A549 (cell line): ENCODE data around the gene PYURF. TPM values are rescaled to one million over a fixed set of nuclear protein-coding genes. Genes with fewer than 3 reads are reported as not detected.

Experiments used
- ATAC-seq, 2 experiments: fragments of 200-7000 bp in 1 of 2; fragments of >200 bp in 1 of 2; cut with Nextera tagmentation in 1 of 2; cut with Tn5 transposase in 1 of 2; 3 replicates each; pipeline versions ENCODE4 v1.8.0 to v1.9.1; 2018 to 2020; ENCODE audit warnings: mild to moderate bottlenecking in 1 of 2, moderate library complexity in 1 of 2
- CTCF ChIA-PET: fragments of 300-600 bp; sonication (Branson Sonifier 250); formaldehyde crosslinking; extraction: SDS; loops from one replicate; lab custom pipeline; 2021; ENCODE audit warnings: antibody characterized with exemption, inconsistent platforms; lab: Yijun Ruan, JAX
- POLR2A ChIA-PET: fragments of 350-600 bp; formaldehyde crosslinking; extraction: SDS; loops from one replicate; lab custom pipeline; 2021; ENCODE audit warnings: antibody characterized with exemption, inconsistent platforms; lab: Yijun Ruan, JAX
- DNase-seq, 2 experiments: peaks; one replicate each; pipeline versions ENCODE4 v3.0.0 to v3.0.0-alpha.2; 2011 to 2016; ENCODE audit warnings: low read depth in 1 of 2, low spot score in 1 of 2
- FAIRE-seq: peaks from 2 replicates; lab custom pipeline; 2011; peaks lifted over from hg19 to GRCh38; lab: Jason Lieb, UNC
- H3K27ac ChIP-seq, 2 experiments: fragments of >200 bp; sonication (Bioruptor Twin); formaldehyde crosslinking; 3 replicates each; pipeline ENCODE4 v1.5.1; 2016 to 2017
- H3K4me1 ChIP-seq: fragments of >200 bp; sonication (Bioruptor Twin); formaldehyde crosslinking; 3 replicates; pipeline ENCODE4 v1.6.1; 2016
- H3K4me2 ChIP-seq: fragments of >200 bp; sonication (Bioruptor Twin); formaldehyde crosslinking; 3 replicates; pipeline ENCODE4 v1.6.1; 2016
- H3K4me3 ChIP-seq: fragments of >200 bp; sonication (Bioruptor Twin); formaldehyde crosslinking; 3 replicates; pipeline ENCODE4 v1.5.1; 2016
- H3K9me3 ChIP-seq: fragments of >200 bp; sonication (Bioruptor Twin); formaldehyde crosslinking; 3 replicates; pipeline ENCODE4 v1.6.1; 2016
- BHLHE40 ChIP-seq: IDR thresholded peaks from 2 replicates; pipeline ENCODE4 v1.6.1; 2012; ENCODE audit warnings: low read depth, low read length, inconsistent platforms
- CBX8 ChIP-seq: fragments of 200-600 bp; sonication (generic); IDR thresholded peaks from 2 replicates; pipeline ENCODE4 v1.6.1; 2016
- CEBPB ChIP-seq, 2 experiments: fragments of >200 bp in 1 of 2; sonication (Bioruptor Twin) in 1 of 2; formaldehyde crosslinking in 1 of 2; IDR thresholded peaks; 2 replicates each; pipeline ENCODE4 v1.6.1; 2012 to 2016
- E2F6 ChIP-seq: IDR thresholded peaks from 2 replicates; pipeline ENCODE4 v1.6.1; 2012; ENCODE audit warnings: low read depth, borderline replicate concordance
- EHF ChIP-seq: fragments of 250-450 bp; sonication (Bioruptor Pico); IDR thresholded peaks from 2 replicates; pipeline ENCODE4 v1.5.0; 2020; ENCODE audit warnings: mild to moderate bottlenecking
- GATA3 ChIP-seq: IDR thresholded peaks from 2 replicates; pipeline ENCODE4 v1.6.1; 2012; ENCODE audit warnings: borderline replicate concordance
- HEYL ChIP-seq: fragments of 250-450 bp; sonication (Bioruptor Pico); IDR thresholded peaks from 2 replicates; pipeline ENCODE4 v1.8.0; 2021; ENCODE audit warnings: mild to moderate bottlenecking, moderate library complexity
- HOXA7 ChIP-seq: fragments of 250-450 bp; sonication (Bioruptor Pico); IDR thresholded peaks from 2 replicates; pipeline ENCODE4 v1.5.0; 2020; ENCODE audit warnings: mild to moderate bottlenecking, moderate library complexity
- HOXB13 ChIP-seq: fragments of 250-450 bp; sonication (Bioruptor Pico); IDR thresholded peaks from 2 replicates; pipeline ENCODE4 v1.5.0; 2020; ENCODE audit warnings: low read depth, mild to moderate bottlenecking, moderate library complexity
- JUN ChIP-seq, 2 experiments: fragments of >200 bp; sonication (Bioruptor Twin); formaldehyde crosslinking; IDR thresholded peaks; 2 replicates in 1 of 2; 3 replicates in 1 of 2; pipeline ENCODE4 v1.6.1; 2016 to 2017
- KDM5A ChIP-seq: fragments of 200-600 bp; sonication (generic); IDR thresholded peaks from 2 replicates; pipeline ENCODE4 v1.6.1; 2016; ENCODE audit warnings: antibody characterized with exemption, mild to moderate bottlenecking
- MYC ChIP-seq: IDR thresholded peaks from 2 replicates; pipeline ENCODE4 v1.6.1; 2012; ENCODE audit warnings: mild to moderate bottlenecking, inconsistent platforms, low read length, improper control_type of control experiment, borderline replicate concordance
- NPAS2 ChIP-seq: fragments of 250-450 bp; sonication (Bioruptor Pico); IDR thresholded peaks from 2 replicates; pipeline ENCODE4 v1.8.0; 2022; ENCODE audit warnings: mild to moderate bottlenecking, moderate library complexity, borderline replicate concordance
- POLR2AphosphoS2 ChIP-seq: conservative IDR thresholded peaks from 2 replicates; pipeline ENCODE4 v1.6.1; 2012; ENCODE audit warnings: low read length, improper control_type of control experiment, inconsistent platforms
- RAD21 ChIP-seq, 2 experiments: fragments of >200 bp in 1 of 2; sonication (Bioruptor Twin) in 1 of 2; formaldehyde crosslinking in 1 of 2; IDR thresholded peaks in 1 of 2; conservative IDR thresholded peaks in 1 of 2; 2 replicates in 1 of 2; 3 replicates in 1 of 2; pipeline ENCODE4 v1.6.1; 2012 to 2018; ENCODE audit warnings: inconsistent platforms in 1 of 2
- RARB ChIP-seq: fragments of 250-450 bp; sonication (Bioruptor Pico); IDR thresholded peaks from 2 replicates; pipeline ENCODE4 v1.8.0; 2021; ENCODE audit warnings: mild to moderate bottlenecking, moderate library complexity
- RCOR1 ChIP-seq: fragments of 150-350 bp; IDR thresholded peaks from 2 replicates; pipeline ENCODE4 v1.6.1; 2014; ENCODE audit warnings: antibody characterized with exemption, low read length, low read depth
- REST ChIP-seq: fragments of 200-600 bp; sonication (generic); IDR thresholded peaks from 2 replicates; pipeline ENCODE4 v1.6.1; 2016; ENCODE audit warnings: antibody characterized with exemption, mild to moderate bottlenecking, moderate library complexity
- RFX5 ChIP-seq: fragments of 450-650 bp; IDR thresholded peaks from 2 replicates; pipeline ENCODE4 v1.7.1; 2014; ENCODE audit warnings: antibody characterized with exemption, mild to moderate bottlenecking, moderate library complexity
- SMC3 ChIP-seq: fragments of >200 bp; sonication (Bioruptor Twin); formaldehyde crosslinking; IDR thresholded peaks from 3 replicates; pipeline ENCODE4 v1.6.1; 2018; ENCODE audit warnings: inconsistent platforms
- TFCP2L1 ChIP-seq: fragments of 250-450 bp; sonication (Bioruptor Pico); IDR thresholded peaks from 2 replicates; pipeline ENCODE4 v1.5.0; 2021; ENCODE audit warnings: mild to moderate bottlenecking
- ZC3H11A ChIP-seq: fragments of 450-650 bp; IDR thresholded peaks from 2 replicates; pipeline ENCODE4 v1.6.1; 2014; ENCODE audit warnings: antibody characterized with exemption, mild to moderate bottlenecking
- ZNF302 ChIP-seq: fragments of 250-450 bp; sonication (Bioruptor Pico); IDR thresholded peaks from 2 replicates; pipeline ENCODE4 v1.9.0; 2021; ENCODE audit warnings: inconsistent platforms, mild to moderate bottlenecking, moderate library complexity
- ZSCAN20 ChIP-seq: fragments of 250-450 bp; sonication (Bioruptor Pico); IDR thresholded peaks from 2 replicates; pipeline ENCODE4 v1.8.0; 2022; ENCODE audit warnings: mild to moderate bottlenecking, moderate library complexity
- WGBS: methylation state at CpG from one replicate; pipeline ENCODE4 v1.1.6; 2017; ENCODE audit errors: missing lambda C conversion rate; 5-methylcytosine and 5-hydroxymethylcytosine counted together
- polyA plus RNA-seq, 4 experiments: library from polyadenylated mRNA; depleted of rRNA in 3 of 4; stranded (reverse); fragments of >200 nt; fragmentation: RNase III in 1 of 4; extraction: RNeasy Plus Mini Kit Qiagen cat#74134 plus additional on column Dnase treatment in 1 of 4; gene quantifications; 2 replicates in 3 of 4; 3 replicates in 1 of 4; pipeline ENCODE4 v1.2.3, GENCODE V29; 2011 to 2017
- TF ChIP-seq, protein P1 (sequence below): fragments of 250-450 bp; sonication (Bioruptor Pico); IDR thresholded peaks from 2 replicates; pipeline ENCODE4 v1.5.0; 2021; ENCODE audit warnings: mild to moderate bottlenecking, moderate library complexity, borderline replicate concordance

Gene PYURF
- polyA plus RNA-seq, 2 of the 4 experiments (the other 2 are of a cell fraction) = 70.2 to 72.7 TPM

DNA sequence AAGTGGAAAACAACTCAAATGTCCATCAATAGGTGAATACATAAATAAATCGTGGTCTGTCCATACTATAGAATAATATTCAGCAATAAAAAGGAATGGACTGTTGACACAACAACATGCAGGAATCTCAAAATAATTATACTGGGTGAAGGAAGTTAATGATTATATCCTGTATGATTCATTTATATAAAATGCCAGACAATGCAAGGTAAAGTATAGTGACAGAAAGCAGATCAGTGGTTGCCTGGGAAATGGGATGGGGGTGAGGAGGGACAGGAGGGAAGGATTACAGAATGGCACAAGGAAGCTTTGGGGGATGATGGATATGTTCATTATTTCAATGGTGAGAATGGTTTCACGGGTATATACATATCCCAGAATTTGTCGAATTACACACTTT lies 12.3 kb downstream of the PYURF start:
- 35% methylated on average over 3 of the region's 3 CpGs for WGBS
- TF ChIP-seq, protein P1, sequence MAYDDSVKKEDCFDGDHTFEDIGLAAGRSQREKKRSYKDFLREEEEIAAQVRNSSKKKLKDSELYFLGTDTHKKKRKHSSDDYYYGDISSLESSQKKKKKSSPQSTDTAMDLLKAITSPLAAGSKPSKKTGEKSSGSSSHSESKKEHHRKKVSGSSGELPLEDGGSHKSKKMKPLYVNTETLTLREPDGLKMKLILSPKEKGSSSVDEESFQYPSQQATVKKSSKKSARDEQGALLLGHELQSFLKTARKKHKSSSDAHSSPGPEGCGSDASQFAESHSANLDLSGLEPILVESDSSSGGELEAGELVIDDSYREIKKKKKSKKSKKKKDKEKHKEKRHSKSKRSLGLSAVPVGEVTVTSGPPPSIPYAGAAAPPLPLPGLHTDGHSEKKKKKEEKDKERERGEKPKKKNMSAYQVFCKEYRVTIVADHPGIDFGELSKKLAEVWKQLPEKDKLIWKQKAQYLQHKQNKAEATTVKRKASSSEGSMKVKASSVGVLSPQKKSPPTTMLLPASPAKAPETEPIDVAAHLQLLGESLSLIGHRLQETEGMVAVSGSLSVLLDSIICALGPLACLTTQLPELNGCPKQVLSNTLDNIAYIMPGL (CRISPR knock-in tag) = no peak
- no peak for TF ChIP-seq ZC3H11A
- TF ChIP-seq SMC3 = no peak
- TF ChIP-seq KDM5A = no peak
- no peak for TF ChIP-seq CBX8
- no peak for TF ChIP-seq MYC
- no peak for TF ChIP-seq RFX5
- no peak for TF ChIP-seq E2F6
- no peak for TF ChIP-seq HOXB13 (CRISPR knock-in tag)
- TF ChIP-seq EHF = no peak
- TF ChIP-seq JUN (IDR thresholded peaks at IDR 0.05) = no peak
- TF ChIP-seq RAD21 (conservative IDR thresholded peaks at IDR 0.05 in 1 of 2, IDR thresholded peaks at IDR 0.05 in 1 of 2) = no peak
- no peak for TF ChIP-seq NPAS2 (CRISPR knock-in tag)
- TF ChIP-seq POLR2AphosphoS2 = no peak
- TF ChIP-seq, all 56 proteins: peak for 0
- DNase-seq (no peak), FAIRE-seq (no peak), ATAC-seq (no peak)
- ChIA-PET CTCF (interaction anchor here (0.9 to 2.4 kb wide), 5 partner anchors 11 to 301 kb away, joined by 3 to 12 read pairs (median 3); partner anchors contain the start of genes HERC5 and HERC6), POLR2A (no interaction called here)
- H3K4me3 ChIP-seq = no peak overlapping the region
- H3K9me3 ChIP-seq = no peaks in the 10 kb centered on the region
- H3K4me1 ChIP-seq = peaks cover 5% of the 10 kb centered on the region; the same call in 1 of the 3 replicates
- H3K27ac ChIP-seq = no peak overlapping the region
- no peak overlapping the region for H3K4me2 ChIP-seq

- Histone ChIP-seq H3K4me3 (no peak overlapping the region), H3K4me1 (no peaks in the 10 kb centered on the region), H3K9me3 (no peaks in the 10 kb centered on the region), H3K27ac (no peak overlapping the region), H3K4me2 (no peak overlapping the region)
- ChIA-PET POLR2A (no interaction called here), CTCF (no interaction called here)
- no peak for ATAC-seq
- DNase-seq = no peak
- no peak for FAIRE-seq
- TF ChIP-seq KDM5A = no peak
- TF ChIP-seq RARB = no peak
- TF ChIP-seq TFCP2L1 (CRISPR knock-in tag) = no peak
- no peak for TF ChIP-seq ZSCAN20 (CRISPR knock-in tag)
- TF ChIP-seq RCOR1 = no peak
- TF ChIP-seq JUN (IDR thresholded peaks at IDR 0.05) = no peak
- no peak for TF ChIP-seq EHF
- no peak for TF ChIP-seq BHLHE40
- TF ChIP-seq ZNF302 = no peak
- no peak for TF ChIP-seq CEBPB (IDR thresholded peaks at IDR 0.05)
- no peak for TF ChIP-seq HOXA7
- TF ChIP-seq REST = no peak
- TF ChIP-seq GATA3 = no peak
- TF ChIP-seq HEYL (CRISPR knock-in tag) = no peak
- 72% methylated on average over 2 of the region's 2 CpGs for WGBS
Measured at GRCh38 chr4:88503344-88503743, 20.2 kb downstream of the PYURF start.
